Small intestine (tissue), 7 donors: Measurements from ENCODE around the gene DOCK9. TPM values are rescaled to one million over a fixed set of nuclear protein-coding genes. Genes with fewer than 3 reads are reported as not detected.

ENCODE experiments used
- DNase-seq, 2 donors: peaks; one replicate each; pipeline versions ENCODE4 v3.0.0 to v3.0.0-alpha.2; 2013
- FAIRE-seq: peaks from 2 replicates; lab custom pipeline; 2012; peaks lifted over from hg19 to GRCh38; lab: Jason Lieb, UNC
- H3K27ac ChIP-seq, 3 donors: one replicate each; pipeline ENCODE4 v1.5.1; 2013; ENCODE audit warnings: low read length in 2 of 3, mild to moderate bottlenecking in 2 of 3, control low read depth in 1 of 3, inconsistent platforms in 1 of 3, low read depth in 1 of 3, moderate library complexity in 1 of 3
- H3K27me3 ChIP-seq, 3 donors: one replicate each; pipeline ENCODE4 v1.6.1; 2013; ENCODE audit warnings: low read length in 3 of 3, inconsistent platforms in 1 of 3; ENCODE audit not compliant: control insufficient read depth in 3 of 3, insufficient read depth in 3 of 3
- H3K36me3 ChIP-seq, 3 donors: one replicate each; pipeline ENCODE4 v1.6.1; 2013; ENCODE audit warnings: low read length in 3 of 3, inconsistent platforms in 1 of 3, low read depth in 1 of 3, mild to moderate bottlenecking in 1 of 3, moderate library complexity in 1 of 3; ENCODE audit not compliant: control insufficient read depth in 3 of 3, insufficient read depth in 2 of 3
- H3K4me1 ChIP-seq, 3 donors: one replicate each; pipeline ENCODE4 v1.6.1; 2013; ENCODE audit warnings: low read length in 2 of 3, inconsistent platforms in 1 of 3, low read depth in 1 of 3, mild to moderate bottlenecking in 1 of 3, moderate library complexity in 1 of 3; ENCODE audit not compliant: control insufficient read depth in 3 of 3, insufficient read depth in 2 of 3
- H3K4me3 ChIP-seq, 3 donors: one replicate each; pipeline ENCODE4 v1.5.1; 2013; ENCODE audit warnings: low read length in 3 of 3, control low read depth in 1 of 3, inconsistent platforms in 1 of 3, low read depth in 1 of 3, mild to moderate bottlenecking in 1 of 3, moderate library complexity in 1 of 3
- H3K9me3 ChIP-seq, 2 donors: one replicate each; pipeline ENCODE4 v1.6.1; 2013; ENCODE audit warnings: low read depth in 1 of 2, low read length in 1 of 2; ENCODE audit not compliant: control insufficient read depth in 2 of 2, insufficient read depth in 1 of 2
- WGBS, 3 donors: extraction: QIAGEN DNeasy Blood & Tissue Kit; methylation state at CpG; one replicate each; pipeline ENCODE4 v1.1.7; 2013; 5-methylcytosine and 5-hydroxymethylcytosine counted together
- polyA plus RNA-seq, 4 donors: library from polyadenylated mRNA; stranded (reverse) in 3 of 4; unstranded in 1 of 4; fragments of 200-250 nt in 3 of 4; fragments of 120-200 nt in 1 of 4; gene quantifications; one replicate each; pipeline versions ENCODE4 v1.2.1 to v1.2.3, GENCODE V29; 2013
- donor health status: healthy with polysubstance abuse.
- donor health status: control.
- donor health status: control.
- donor health status: Bipolar disorder and iron deficiency.
- donor health status: healthy.

Gene DOCK9
- polyA plus RNA-seq, 4 donors, result 18.6 to 84.3 (median 37.0) TPM

DNA sequence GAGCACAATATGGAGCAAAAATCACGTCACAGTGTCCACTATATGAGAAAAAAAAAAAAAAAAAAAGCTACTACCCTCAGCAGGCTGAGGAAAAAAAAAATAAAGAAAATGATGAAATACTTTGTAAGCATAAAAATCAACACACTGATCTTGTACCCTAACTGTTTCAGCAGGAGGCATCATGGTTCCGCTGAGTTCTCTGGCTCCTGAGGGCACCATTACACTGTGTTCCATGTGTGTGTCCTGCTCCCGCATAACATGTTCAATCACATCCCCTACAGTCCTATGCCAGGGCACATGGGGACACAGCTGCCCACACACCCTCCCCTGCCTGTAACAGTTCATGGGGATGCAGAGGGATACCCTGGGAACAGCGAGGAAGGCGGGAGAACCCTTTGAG lies 33.5 kb downstream of the DOCK9 start:
- Histone ChIP-seq H3K27me3 (no peaks in the 10 kb centered on the region), H3K4me3 (no peak overlapping the region), H3K36me3 (no peaks in the 10 kb centered on the region), H3K27ac (no peak overlapping the region), H3K4me1 (no peaks in the 10 kb centered on the region), H3K9me3 (no peaks in the 10 kb centered on the region)
- DNase-seq (no peak), FAIRE-seq (no peak)
- WGBS, 3 donors, result 95 to 98% (median 97%) methylated on average over 5 of the region's 5 CpGs

DNA sequence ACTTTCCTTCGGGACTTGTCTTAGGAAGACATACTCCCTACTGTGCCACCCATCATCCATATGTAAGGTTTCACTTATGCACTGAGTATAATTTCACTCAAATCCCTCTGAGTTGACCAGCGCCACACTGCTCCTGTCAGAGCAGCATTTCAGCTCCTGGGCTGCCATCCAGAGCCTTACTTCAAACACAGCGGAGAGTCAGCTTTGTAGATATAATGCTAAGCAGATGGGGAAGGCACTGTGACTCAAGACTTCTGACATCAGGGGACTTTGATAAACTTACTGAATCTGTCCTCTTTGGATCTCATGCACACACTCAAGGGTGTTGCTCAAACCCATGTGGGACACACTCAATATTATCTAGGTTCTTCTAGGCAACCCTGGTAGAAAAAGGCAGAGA lies 34.9 kb downstream of the DOCK9 start:
- FAIRE-seq, result no peak
- WGBS, 3 donors, result 92 to 100% (median 97%) methylated on average over 3 of the region's 3 CpGs

DNA sequence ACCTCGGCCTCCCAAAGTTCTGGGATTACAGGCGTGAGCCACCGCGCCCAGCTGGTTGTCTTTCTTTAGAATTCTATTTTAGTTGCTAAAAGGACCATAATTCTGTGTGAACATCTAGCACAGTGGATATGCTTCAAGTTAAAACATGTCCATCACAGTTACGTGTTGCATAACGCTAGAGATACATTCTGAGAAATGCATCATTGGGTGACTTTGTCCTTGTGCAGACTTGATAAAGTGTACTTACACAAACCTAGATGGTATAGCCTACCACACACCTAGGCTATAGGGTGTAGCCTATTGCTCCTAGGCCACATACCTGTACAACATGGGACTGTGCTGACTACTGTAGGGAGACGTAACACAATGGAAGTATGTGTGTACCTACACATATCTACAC lies 35.4 kb downstream of the DOCK9 start:
- Histone ChIP-seq H3K27ac (no peak overlapping the region), H3K9me3 (no peaks in the 10 kb centered on the region), H3K4me3 (no peak overlapping the region), H3K4me1 (no peaks in the 10 kb centered on the region), H3K36me3 (no peaks in the 10 kb centered on the region), H3K27me3 (no peaks in the 10 kb centered on the region)
- no peak for DNase-seq
- 96 to 98% (median 98%) methylated on average over 7 of the region's 7 CpGs for WGBS, 3 donors
- FAIRE-seq, result no peak

More for the DNA sequence above, 34.9 kb downstream of the DOCK9 start:
- Histone ChIP-seq H3K4me3 (no peak overlapping the region), H3K36me3 (no peaks in the 10 kb centered on the region), H3K27me3 (no peaks in the 10 kb centered on the region), H3K27ac (no peak overlapping the region), H3K9me3 (no peaks in the 10 kb centered on the region), H3K4me1 (no peaks in the 10 kb centered on the region)
- no peak for DNase-seq

DNA sequence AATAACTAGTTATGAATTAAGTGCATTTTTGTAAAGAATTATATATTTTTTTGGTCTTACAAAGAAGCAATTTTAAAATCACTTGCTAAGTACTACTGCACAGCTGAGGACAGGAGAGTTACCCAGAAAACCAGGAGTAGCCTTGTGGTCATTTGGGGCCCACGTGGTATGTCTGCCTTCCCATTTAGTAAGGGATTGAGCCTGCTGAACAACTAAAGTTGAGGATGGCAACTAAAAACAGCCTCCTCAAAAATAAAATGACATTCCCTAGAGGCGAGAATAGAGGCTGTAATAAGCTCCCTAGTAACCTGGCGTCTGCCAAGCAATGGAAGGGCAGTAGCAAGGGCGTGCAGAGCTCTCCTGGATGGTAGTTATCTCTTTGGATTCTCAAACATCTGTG lies 36.3 kb downstream of the DOCK9 start:
- DNase-seq, result no peak
- Histone ChIP-seq H3K27me3 (no peaks in the 10 kb centered on the region), H3K4me3 (no peak overlapping the region), H3K9me3 (no peaks in the 10 kb centered on the region), H3K27ac (no peak overlapping the region), H3K36me3 (no peaks in the 10 kb centered on the region), H3K4me1 (no peaks in the 10 kb centered on the region)
- no peak for FAIRE-seq
- WGBS, 3 donors, result 89 to 93% (median 92%) methylated on average over 4 of the region's 4 CpGs

DNA sequence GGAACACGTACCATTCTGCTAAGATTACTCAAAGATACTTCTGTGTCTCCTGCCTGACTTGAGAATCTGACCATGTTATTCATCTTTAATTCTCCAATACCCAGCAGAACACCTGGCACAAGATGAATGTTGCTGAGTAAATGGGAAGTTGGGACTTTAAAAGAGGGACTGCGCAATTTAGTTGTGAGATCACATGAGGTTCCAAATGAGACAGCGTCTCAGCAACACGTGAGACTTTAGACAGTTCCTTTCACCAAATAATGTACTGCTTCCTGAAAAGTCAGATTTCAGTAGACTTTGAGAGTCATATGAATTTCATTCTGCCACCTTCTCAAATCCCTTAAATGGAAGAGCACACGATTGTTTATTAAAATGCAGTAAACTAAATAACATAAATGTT lies 36.7 kb downstream of the DOCK9 start:
- Histone ChIP-seq H3K27ac (no peak overlapping the region), H3K4me1 (no peaks in the 10 kb centered on the region), H3K36me3 (no peaks in the 10 kb centered on the region), H3K27me3 (no peaks in the 10 kb centered on the region), H3K9me3 (no peaks in the 10 kb centered on the region), H3K4me3 (no peak overlapping the region)
- FAIRE-seq (no peak), DNase-seq (no peak)
- WGBS, 3 donors, result 75 to 91% (median 90%) methylated on average over 5 of the region's 5 CpGs

DNA sequence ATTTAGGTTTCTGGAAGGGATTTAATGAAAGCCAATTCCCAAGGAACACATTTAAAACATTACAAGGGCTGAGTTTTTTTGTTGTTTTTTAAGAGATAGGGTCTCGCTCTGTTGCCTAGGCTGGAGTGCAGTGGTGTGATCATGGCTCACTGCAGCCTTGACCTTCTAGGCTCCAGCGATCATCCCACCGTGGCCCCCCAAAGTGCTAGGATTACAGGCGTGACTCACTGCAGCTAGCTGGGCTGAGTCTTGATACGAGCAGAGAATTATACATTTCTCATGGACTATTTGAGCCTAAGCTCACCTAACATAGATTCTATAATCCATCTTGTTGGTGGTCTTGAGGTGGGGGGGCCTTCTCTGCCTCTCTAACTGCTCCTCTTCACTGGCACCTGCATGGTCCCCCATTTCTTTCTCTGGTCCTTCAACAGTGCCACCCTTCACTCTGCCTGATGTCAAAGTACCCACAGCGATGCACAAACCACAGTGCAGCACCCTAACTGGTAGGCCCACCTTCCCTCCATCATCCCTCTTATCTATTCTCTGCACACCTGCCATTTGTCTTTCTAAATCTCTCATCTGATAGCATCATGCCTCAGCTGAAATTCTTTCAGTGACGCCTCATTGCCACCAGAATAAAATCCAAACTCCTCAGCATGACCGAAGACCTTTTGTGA lies 37.4 kb downstream of the DOCK9 start:
- Histone ChIP-seq H3K27me3 (no peaks in the 10 kb centered on the region), H3K4me3 (no peak overlapping the region), H3K4me1 (no peaks in the 10 kb centered on the region), H3K27ac (no peak overlapping the region), H3K36me3 (no peaks in the 10 kb centered on the region), H3K9me3 (no peaks in the 10 kb centered on the region)
- WGBS, 3 donors, result 83 to 85% (median 84%) methylated on average over 8 of the region's 8 CpGs
- DNase-seq, result no peak
- FAIRE-seq, result no peak

DNA sequence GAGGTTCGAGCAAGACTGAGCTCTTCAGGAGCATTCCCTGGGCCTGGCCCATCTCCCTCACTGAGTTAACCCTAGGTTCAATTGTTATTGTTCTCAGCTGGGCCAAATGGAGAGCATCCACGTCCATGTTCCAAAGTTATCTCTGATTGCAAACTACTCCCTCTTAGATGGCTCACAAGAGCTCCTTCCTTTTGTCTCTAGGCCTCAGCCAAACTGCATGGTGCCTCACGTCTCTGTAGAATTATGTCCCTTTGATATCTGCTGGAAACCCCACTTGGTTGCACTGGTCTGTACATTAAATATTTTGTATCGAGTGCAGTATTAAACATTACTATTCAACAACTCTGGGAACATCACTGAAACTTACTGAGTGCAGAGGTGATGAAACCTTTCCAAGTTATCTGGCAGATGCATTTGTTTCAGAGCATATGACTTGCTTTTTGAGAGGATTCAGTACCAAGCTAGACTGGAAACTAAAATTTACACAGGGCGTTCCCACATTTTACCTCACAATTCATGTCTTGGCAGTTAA lies 38.1 kb downstream of the DOCK9 start:
- 75 to 85% (median 82%) methylated on average over 5 of the region's 5 CpGs for WGBS, 3 donors
- Histone ChIP-seq H3K27ac (no peak overlapping the region), H3K4me1 (no peaks in the 10 kb centered on the region), H3K9me3 (no peaks in the 10 kb centered on the region), H3K36me3 (no peaks in the 10 kb centered on the region), H3K27me3 (no peaks in the 10 kb centered on the region), H3K4me3 (no peak overlapping the region)
- no peak for DNase-seq
- no peak for FAIRE-seq

DNA sequence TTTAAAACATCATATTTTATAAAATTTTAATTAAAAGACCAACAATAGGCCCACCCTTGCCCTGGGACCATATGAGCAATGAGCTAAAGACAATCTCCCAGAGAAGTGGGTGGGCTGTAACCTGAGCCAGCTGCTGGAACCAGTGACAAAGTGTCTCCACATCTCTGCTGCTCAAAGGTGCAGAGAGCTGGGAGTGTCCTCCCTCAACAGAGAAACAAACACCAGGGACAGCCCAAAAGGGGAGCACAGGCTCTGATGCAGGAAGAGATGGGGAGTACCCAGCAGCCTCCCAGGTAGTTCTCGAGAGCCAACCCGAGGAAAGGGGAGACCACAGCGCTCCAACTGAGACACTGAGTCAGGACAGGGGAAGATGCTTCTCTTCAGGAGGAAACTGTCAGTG lies 39.1 kb downstream of the DOCK9 start:
- FAIRE-seq (no peak), DNase-seq (no peak)
- 90 to 96% (median 93%) methylated on average over 3 of the region's 3 CpGs for WGBS, 3 donors
- H3K4me3 ChIP-seq, result no peak overlapping the region
- H3K9me3 ChIP-seq, result peaks cover 2 to 4% of the 10 kb centered on the region in 2 donors
- H3K4me1 ChIP-seq, result no peaks in the 10 kb centered on the region
- H3K36me3 ChIP-seq, result no peaks in the 10 kb centered on the region
- no peak overlapping the region for H3K27ac ChIP-seq
- no peaks in the 10 kb centered on the region for H3K27me3 ChIP-seq
